HG03095 (cell line): ENCODE data around the gene RHOA.

Source experiments
- ATAC-seq: cut with Tn5 transposase; IDR thresholded peaks from one replicate; pipeline ENCODE4 v1.9.1; 2021; ENCODE audit warnings: moderate library complexity; ENCODE audit not compliant: unreplicated experiment

Gene RHOA

DNA sequence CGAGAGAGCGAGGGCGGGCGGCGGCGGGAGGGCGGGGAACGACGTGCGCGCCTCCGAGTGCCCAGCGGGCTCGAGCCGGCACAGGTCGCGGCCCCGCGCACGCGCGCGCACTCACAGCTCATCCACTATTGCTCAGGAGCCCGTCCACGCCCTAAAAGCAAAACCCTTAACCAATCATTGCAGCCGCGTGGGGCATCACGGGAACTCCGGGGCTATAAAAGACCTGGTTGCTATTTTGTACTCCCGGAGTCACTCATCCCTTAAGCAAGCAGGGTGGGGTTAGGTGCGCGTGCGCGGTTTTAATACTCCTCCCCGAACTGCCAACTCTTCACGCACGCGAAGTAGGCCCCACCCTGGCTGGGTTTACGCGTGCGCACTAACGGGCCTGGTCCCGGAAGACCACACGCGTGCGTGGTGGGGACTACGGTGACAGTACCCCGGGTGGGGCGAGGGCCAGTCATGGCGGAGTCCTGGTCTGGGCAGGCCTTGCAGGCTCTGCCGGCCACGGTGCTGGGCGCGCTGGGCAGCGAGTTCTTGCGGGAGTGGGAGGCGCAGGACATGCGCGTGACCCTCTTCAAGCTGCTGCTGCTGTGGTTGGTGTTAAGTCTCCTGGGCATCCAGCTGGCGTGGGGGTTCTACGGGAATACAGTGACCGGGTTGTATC is at the start of gene RHOA, which contains the start of gene TCTA:
Gene RHOA (minus strand): TSS at position 9 of the 664 bp plus-strand sequence. CDS start 36,387 bp downstream, outside the sequence.
Gene TCTA (plus strand): TSS at position 456 of the 664 bp plus-strand sequence. CDS start 4 bp downstream, at position 460.
- ATAC-seq = peak; percentile 69

DNA sequence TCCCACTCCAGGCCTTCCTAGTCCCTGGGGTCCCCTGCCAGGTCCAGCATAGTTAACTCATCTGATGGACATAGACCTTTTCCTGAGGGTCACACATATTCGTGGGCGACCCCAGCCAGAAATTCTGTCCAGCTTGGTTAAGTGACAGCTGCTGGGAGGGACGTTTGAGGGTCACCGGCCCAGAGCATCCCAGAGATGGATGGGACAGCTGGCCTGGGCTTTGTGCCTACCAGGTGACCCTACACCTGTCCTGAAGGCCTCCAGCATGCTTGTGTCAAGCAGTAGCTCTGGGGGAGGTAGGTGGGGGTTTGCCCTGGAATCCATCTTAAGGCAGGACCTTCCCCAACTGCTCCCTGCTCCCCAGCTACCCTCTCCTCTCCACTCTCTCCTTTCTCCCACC is 49.2 kb upstream of the RHOA start:
- ATAC-seq = no peak

DNA sequence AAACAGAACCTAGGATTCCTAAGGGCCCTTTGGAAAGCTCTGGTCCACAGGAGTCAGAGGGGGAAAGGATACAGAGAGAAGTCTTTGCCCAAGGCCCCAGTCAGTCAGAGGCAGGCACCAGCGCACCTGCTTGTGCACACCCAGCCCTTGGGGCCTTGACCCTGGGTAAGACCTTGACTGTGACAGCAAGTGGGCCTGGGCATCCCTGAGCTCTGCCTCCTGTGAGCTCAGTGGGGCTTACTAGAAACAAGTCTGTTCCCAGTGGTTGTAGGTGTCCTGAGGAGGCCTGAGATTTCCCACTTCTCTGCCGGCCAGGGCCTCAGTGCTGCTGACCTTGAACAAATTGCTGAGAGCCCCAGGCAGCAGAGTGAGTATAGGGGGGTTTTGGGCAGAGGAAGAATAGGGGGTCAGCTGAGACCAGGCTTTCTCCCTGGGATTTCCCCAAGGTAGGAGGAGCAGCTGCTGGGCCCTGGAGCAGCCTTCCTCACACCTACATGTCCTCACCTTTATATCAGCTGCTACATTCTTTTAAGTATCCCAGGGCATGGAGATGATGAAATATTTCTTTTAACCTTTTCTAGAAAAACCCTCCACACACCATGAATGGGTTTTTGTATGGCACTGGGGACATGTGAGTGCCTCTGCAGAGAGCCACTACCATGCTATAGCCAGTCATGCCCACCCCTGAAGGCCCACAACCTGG is 48.6 kb upstream of the RHOA start:
- ATAC-seq = no peak

DNA sequence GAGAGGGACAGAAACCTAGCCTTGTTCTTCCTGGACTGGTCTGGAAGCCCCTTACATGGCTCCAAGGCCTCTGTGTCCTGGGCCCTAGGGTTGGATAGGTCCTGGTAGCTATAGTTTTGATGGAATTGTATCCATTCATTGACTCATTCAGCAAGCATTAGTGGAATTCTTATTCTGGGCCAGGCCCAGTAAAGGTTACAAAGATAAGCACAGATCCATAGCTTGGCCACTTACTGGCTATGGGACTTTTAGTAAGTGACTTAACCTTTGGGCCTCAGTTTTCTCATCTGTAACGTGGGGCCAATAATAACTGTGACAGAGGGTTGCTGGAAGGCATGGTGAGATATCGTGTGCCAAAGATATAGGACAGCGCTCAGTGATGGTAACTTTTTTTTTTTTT is 44.7 kb upstream of the RHOA start:
- ATAC-seq = no peak

DNA sequence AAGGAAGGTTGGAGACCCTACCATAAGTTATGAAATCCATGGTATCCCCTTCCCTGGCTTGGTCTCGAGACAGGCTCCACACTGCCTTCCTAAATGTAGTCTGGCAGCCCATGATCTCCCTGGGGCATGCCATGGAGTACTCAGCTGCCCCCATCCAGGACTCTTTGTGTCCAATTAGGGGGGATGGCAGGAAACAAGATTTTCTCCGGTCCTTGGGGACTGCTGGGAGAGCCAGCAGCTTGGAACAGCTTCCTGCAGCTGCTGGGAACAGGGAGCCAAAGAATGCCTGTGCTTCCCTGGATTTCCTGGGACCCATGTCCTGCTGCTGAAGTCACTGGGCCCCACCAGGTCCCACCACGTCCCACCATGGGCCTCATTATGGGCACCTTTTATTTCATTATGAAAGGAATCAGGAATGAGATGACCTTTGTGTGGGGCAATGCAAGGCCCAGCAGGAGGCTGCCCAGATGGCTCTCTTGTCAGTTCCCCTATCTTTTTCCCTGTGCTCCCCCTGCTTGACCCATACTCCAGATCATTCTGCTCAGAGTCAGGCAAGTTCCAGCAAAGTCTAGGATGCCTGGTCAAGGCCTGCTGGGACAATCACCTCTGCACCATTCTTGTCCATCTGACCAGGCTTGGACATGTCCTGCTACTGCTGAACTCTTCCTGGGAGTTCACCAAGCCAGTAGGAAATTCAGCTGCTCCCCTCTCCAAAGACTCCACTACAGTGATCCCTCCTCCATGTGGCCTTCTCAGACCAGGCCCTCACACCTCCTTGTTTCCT is 43.3 kb upstream of the RHOA start:
- ATAC-seq = no peak

DNA sequence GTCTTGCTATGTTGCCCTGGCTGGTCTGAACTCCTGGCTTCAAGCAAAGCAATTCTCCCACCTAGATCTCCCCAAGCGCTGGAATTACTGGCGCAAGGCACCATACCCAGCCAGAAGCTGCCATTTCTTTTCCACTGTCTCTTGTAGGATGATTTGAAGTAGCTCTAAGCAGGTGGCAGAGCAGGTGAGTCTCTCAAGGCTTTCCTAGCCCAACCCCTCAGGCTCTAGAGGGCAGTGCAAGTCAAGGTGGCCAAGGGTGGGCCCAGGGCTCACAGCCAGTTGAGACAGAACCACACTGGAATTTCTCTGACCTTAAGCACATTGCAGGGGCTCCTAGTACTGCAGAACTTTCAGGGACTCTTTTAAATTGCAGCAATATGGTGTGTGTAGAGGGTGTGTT is 42.7 kb upstream of the RHOA start:
- ATAC-seq = no peak

DNA sequence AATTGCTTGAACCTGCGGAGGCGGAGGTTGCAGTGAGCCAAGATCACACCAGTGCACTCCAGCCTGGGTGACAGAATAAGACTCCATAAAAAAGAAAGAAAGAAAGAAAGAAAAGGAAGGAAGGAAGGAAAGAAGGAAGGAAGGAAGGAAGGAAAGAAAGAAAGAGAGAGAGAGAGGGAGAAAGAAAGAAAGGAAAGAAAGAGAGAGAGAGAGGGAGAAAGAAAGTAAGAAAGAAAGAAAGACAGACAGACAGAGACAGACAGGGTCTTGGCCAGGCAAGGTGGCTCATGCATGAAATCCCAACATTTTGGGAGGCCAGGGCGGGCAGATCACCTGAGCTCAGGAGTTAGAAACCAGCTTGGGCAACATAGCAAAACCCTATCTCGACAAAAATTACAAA is 41.8 kb upstream of the RHOA start:
- no peak for ATAC-seq

DNA sequence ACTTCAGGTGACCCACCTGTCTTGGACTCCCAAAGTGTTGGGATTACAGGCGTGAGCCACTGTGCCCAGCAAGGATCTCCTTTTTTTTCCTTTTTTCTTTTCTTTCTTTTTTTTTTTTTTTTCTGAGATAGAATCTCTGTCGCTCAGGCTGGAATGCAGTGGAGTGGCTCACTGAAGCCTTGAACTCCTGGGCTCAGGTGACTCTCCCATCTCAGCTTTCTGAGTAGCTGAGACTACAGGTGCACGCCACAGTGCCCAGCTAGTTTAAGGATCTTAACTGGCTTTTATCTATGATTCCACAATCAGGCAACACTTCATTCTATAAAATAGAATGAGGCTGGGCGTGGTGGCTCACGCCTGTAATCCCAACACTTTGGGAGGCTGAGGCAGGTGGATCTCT is 33.6 kb upstream of the RHOA start:
- no peak for ATAC-seq

DNA sequence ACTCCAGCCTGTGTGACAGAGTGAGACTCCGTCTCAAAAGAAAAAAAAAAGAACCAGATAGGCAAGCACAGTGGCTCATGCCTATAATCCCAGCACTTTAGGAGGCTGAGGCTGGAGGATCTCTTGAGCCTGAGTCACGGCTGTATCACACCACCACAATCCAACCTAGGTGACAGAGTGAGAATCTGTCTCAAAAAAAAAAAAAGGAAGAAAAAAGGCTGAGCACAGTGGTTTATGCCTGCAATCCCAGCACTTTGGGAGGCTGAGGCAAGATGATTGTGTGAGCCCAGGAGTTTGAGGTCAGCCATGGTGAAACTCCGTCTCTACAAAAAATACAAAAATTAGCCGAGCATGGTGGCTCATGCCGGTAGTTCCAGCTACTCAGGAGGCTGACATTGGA is 23.0 kb upstream of the RHOA start:
- no peak for ATAC-seq

DNA sequence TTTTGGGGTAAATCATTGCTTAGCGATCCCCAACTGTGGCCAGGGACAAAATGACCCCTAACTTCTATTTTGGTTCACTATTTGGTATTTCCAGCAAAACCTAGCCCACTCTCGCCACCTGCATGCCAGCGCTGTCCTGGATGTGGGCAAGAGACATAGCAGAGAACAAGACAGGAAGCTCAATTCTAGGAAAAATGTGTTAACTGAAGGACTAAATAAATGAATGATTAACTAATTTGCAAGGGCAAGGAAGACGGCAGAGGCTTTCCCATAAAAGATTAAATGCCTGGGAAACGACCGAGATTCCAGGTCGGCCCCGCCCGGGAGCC is 16.9 kb upstream of the RHOA start:
- no peak for ATAC-seq

DNA sequence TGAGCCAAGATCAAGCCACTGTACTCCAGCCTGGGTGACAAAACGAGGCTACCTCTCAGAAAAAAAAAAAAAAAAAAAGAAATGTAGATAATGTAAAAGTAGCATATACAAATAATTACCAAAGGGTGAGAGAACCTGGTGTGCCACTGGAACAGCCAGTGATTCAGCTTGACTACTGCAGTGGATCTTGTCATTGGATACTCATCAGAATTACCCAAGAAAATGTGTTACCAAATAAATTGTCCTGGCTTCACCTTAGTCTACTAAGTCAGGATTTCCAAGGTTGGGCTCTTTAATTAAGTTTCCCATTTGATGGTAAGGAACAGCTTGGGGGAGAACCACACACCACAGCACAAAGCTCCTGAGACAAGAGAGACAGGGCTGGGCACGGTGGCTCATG is 15.8 kb upstream of the RHOA start:
- ATAC-seq = no peak

DNA sequence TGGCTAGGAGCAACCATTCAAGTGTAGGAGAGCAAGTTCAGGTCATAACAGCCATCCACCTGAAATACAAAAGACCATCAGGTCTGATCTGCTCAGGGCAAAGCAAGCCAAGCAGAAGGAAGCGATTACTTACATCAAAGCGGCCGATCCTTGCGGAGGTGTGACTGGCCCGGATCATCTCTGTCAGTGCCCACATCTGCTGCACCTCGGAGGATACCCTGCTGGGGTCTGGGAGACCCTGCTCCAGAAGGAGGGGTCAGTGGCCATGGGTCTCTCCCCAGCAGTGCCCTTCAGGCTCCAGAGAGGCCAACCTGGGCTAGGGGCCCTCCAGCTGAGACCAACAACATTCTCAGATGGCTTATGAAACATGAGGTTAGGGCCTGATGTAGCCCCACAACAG is 13.0 kb upstream of the RHOA start:
- ATAC-seq = no peak

DNA sequence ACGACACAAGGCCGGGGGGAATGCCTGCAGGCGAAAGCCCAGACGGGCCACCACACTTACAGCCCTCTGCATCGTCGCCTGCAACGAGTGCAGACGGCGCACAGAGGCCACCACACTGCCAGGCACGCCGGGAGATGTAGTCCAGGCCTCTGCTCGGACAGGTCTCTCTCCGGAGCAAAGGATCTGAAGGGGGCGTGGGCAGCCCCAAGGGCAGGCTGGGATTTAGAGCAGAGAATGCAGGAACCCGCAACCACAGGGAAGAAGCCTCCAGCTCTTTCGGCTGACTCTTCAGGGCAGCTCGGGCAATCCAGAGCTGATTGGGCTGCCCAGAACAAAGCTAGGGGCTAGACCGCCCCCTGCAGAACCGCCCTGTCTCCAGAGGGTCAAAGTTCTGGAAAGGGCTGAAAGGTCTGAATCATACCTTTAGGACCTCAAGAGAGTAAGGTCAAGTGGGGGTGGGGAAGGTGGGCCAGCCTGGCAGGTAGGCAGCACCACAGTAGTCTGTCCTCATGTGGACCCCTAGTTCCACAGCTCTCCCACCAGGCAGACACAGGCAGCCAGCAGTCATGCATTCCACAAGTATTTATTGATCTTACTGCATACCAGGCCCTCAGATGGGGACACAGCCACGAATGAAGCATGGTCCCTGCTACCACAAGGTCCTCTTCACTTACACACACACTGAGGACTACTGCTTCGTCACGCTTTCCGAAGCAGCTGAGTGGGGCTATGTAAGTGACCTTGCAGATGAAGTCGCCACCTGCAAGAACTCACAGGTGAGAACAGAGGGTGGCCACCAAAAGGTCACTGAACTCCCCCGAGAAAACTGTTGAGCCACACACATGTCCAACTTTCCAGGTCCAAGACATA is 10.8 kb upstream of the RHOA start, which contains the start of gene AMT:
Gene AMT (minus strand): TSS at position 95 of the 870 bp plus-strand sequence. CDS start 23 bp downstream, at position 72.
- ATAC-seq = no peak

DNA sequence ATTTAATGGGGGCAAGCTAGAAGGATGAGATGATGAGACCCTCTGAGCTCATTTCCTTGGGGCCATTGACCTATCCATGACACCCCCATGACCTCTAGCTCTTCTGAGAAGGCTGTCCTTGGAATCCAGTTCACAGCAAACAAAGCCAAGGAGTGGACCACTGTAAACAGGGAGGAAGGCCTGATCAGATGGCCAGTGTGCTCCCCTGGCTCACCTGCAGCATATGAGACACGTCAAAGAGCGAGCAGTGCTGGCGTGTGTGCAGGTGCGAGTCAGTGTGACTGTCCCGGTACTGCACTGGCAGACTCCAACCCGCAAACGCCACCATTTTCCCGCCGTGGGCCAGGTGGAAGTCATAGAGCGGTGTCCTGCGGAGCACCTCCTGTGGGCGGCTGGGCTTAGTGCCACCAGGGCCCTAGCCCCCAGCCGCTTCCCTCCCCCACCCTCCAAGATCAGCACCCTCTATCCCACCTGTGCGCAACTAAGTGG is 10.2 kb upstream of the RHOA start:
- no peak for ATAC-seq

DNA sequence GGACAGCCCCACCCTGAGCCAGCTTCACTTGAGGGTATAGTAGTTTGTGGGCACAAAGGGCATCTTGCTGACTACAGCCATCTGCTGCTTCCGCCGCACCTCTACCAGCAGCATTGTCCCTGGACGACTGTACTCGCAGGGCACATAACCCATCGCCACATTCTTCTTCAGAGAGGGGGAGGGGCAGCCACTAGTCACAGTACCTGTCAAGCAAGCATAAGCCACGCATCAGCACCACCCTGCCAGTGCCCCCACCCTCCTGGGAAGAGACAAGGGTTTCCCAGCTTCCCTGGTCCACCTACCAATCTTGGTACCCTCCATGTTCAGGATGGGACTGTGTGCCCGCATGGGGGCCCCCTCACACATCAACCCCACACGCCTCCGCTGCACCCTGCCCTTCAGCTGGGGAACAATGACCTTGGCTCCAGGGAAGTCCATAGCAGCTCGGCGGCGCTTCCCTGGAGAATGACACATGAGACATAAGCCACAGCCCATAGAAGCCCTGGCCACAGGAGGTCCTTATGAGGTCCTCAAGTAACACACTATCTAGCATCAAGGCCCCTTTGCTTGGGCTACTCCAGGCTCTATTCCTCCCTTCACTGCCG is 5.8 kb upstream of the RHOA start:
- no peak for ATAC-seq

DNA sequence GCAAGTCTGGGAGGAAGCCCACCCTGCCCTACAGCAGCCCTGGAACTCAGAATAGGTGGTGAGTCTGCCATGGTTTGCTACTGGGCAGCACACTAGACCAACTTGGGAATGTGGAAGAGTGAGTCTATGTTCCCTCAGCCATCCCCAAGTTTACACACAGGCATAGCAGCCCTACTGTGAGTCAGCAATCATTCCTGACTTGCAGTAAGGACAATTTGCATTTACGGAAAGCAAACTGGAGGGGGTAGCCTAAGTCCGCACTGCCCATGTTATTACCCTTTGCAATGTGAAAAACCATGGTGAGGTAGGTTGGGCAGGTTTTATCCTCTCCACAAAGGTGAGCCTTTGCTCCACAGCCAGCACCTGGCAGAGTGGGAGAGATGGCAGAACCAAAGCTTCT is 5.1 kb upstream of the RHOA start:
- no peak for ATAC-seq

DNA sequence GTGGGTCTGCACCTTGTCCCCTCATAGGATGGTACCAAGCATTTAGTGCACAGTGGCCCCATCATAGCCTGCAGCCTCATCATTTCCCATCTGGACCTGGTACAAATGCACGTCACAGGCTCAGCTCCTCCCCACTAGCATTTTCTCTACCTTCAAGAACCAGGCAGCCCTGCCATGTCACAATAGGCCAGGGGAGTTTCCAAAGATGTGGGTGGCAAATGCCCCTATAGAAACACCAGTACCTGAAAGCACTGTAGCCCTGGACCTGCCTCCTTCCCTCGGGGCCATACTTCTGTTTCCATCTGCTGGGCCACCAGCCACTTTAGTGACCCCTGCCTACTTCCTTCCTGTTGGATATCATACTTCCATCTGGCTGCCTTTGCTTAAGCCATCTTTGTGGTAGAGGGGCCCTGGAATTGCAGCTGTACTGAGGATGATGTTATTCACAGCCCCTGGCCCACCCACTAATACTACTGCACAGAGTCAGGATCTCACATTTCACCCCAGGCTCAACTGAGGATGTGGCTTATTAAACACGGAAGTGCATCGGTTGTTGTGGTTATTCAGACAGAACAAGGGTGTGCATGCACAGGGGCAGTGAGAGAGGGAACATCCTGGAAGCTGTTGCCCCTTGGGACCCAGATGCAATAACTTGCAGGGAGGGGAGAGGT is 4.3 kb upstream of the RHOA start:
- no peak for ATAC-seq

DNA sequence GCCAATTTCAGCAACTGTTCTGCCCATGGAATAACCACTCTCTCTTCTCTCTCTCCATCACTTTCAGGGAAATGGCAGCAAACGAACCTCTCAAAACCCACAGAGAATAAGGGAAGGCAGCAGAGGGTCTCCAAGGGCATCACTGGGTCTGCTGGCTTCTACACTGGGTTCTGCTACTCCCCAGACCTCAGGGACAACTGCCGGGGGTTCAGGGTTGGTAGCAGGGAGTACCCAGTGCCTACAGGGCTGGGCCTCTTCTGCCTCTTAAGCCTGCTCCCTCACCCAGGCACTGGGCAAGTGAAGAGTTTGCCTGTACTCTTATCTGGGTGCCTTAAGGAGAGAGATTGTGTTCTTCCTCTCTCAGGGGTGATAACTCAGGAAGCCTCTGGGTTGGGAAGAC is 3.0 kb upstream of the RHOA start:
- no peak for ATAC-seq

DNA sequence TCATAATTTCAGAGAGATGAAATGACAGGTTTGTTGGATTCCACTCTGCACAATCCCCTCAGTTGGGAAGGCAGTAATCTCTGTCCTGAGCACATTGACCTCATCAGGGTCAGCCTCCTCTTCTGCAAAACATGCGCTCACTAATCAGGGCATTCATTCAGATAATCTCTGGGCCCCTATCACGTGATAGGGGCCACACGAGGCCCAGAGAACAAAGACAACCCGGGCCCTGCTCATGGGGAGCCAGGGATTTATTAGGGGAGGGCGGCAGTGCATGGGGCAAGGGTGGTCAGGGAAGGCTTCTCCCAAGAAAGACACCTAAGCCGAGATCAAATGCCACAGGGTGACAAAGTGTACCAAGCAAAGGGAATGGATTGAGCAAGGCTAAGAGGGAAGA is 1.6 kb upstream of the RHOA start:
- no peak for ATAC-seq
